Measurements from ENCODE around the gene IFT27.

IFT27 gene

GRCh38 chr22:36775964-36776669 lies at the start of gene IFT27:
IFT27 (minus strand) TSS chr22:36776119; CDS start chr22:36775707, 412 bp downstream.
- DNase-seq = peak; percentile 94 to 99 (median 98)

GRCh38 chr22:36824655-36825054 lies 48.7 kb upstream of the IFT27 start:
- no peak for DNase-seq

- no peak for DNase-seq
Observed at GRCh38 chr22:36823186-36823839, 47.4 kb upstream of the IFT27 start.

GRCh38 chr22:36822581-36822980 lies 46.7 kb upstream of the IFT27 start:
- DNase-seq = no peak

- DNase-seq = no peak
Observed at GRCh38 chr22:36819112-36819511, 43.2 kb upstream of the IFT27 start.

GRCh38 chr22:36818010-36818642 lies 42.2 kb upstream of the IFT27 start:
- DNase-seq = no peak

GRCh38 chr22:36817525-36817848 lies 41.6 kb upstream of the IFT27 start:
- no peak for DNase-seq

- peak; percentile 9 to 59 (median 53) for DNase-seq
Observed at GRCh38 chr22:36816636-36817524, 41.0 kb upstream of the IFT27 start, which contains the start of gene PVALB. PVALB (minus strand) TSS chr22:36817035; CDS start chr22:36817005, 30 bp downstream.

GRCh38 chr22:36816339-36816635 lies 40.4 kb upstream of the IFT27 start:
- DNase-seq = no peak

- no peak for DNase-seq
Observed at GRCh38 chr22:36815558-36816338, 39.8 kb upstream of the IFT27 start.

- no peak for DNase-seq
Observed at GRCh38 chr22:36814801-36815200, 38.9 kb upstream of the IFT27 start.

GRCh38 chr22:36811094-36811800 lies 35.3 kb upstream of the IFT27 start:
- DNase-seq = no peak

- DNase-seq = no peak
Observed at GRCh38 chr22:36809351-36809750, 33.4 kb upstream of the IFT27 start.

- peak; percentile 21 to 86 (median 60) for DNase-seq
Observed at GRCh38 chr22:36808721-36809344, 32.9 kb upstream of the IFT27 start.

GRCh38 chr22:36807627-36808026 lies 31.7 kb upstream of the IFT27 start:
- peak in 1 of 3 experiments; percentile 14 for DNase-seq

- DNase-seq = no peak
Observed at GRCh38 chr22:36806835-36807234, 30.9 kb upstream of the IFT27 start.

- DNase-seq = no peak
Observed at GRCh38 chr22:36803358-36803757, 27.4 kb upstream of the IFT27 start.

GRCh38 chr22:36798674-36799066 lies 22.8 kb upstream of the IFT27 start:
- no peak for DNase-seq

GRCh38 chr22:36797911-36798673 lies 22.2 kb upstream of the IFT27 start:
- no peak for DNase-seq

GRCh38 chr22:36797374-36797773 lies 21.5 kb upstream of the IFT27 start:
- no peak for DNase-seq
